K562 (cell line): ENCODE results near the gene BCAN. TPM values are rescaled to one million over a fixed set of nuclear protein-coding genes. Genes with fewer than 3 reads are reported as not detected.
A peak's percentile ranks its signal among the peaks of the same experiment; 100 is the strongest.

Experiments
- BRD4 ChIP-seq: fragments of 200-600 bp; sonication (generic); IDR thresholded peaks from 2 replicates; pipeline ENCODE4 v1.6.1; 2017; ENCODE audit warnings: inconsistent platforms
- BRF1 ChIP-seq: IDR thresholded peaks from 3 replicates; pipeline ENCODE4 v1.6.1; 2011; ENCODE audit warnings: borderline replicate concordance, mild to moderate bottlenecking; ENCODE audit not compliant: insufficient read length; ENCODE audit errors: extremely low read depth
- CBX2 ChIP-seq: fragments of 200-600 bp; sonication (generic); IDR thresholded peaks from one replicate; pipeline ENCODE4 v1.6.1; 2012; ENCODE audit warnings: mild to moderate bottlenecking, low read length, inconsistent platforms; ENCODE audit not compliant: insufficient read depth, poor library complexity, severe bottlenecking
- CGGBP1 ChIP-seq: fragments of 250-450 bp; sonication (Bioruptor Pico); IDR thresholded peaks from 2 replicates; pipeline ENCODE4 v1.9.0; 2021; ENCODE audit warnings: mild to moderate bottlenecking
- CHD1 ChIP-seq: fragments of 200-600 bp; sonication (generic); IDR thresholded peaks from one replicate; pipeline ENCODE4 v1.6.1; 2012; ENCODE audit warnings: mild to moderate bottlenecking, moderate library complexity, low read length, inconsistent platforms
- ETS1 ChIP-seq: conservative IDR thresholded peaks from 2 replicates; pipeline ENCODE4 v1.6.1; 2011; ENCODE audit warnings: low read depth, mild to moderate bottlenecking, low read length; ENCODE audit not compliant: control insufficient read depth
- GATAD2B ChIP-seq: fragments of 450-650 bp; IDR thresholded peaks from 2 replicates; pipeline ENCODE4 v1.6.1; 2017; ENCODE audit warnings: mild to moderate bottlenecking, borderline replicate concordance
- GTF2A2 ChIP-seq: IDR thresholded peaks from 2 replicates; pipeline ENCODE4 v1.6.1; 2016; ENCODE audit warnings: mild to moderate bottlenecking, missing genetic modification characterization, missing compliant biosample characterization
- MCM2 ChIP-seq: fragments of 450-650 bp; IDR thresholded peaks from 2 replicates; pipeline ENCODE4 v1.6.1; 2017; ENCODE audit warnings: low read depth, mild to moderate bottlenecking
- MEIS2 ChIP-seq: fragments of 450-650 bp; IDR thresholded peaks from 2 replicates; pipeline ENCODE4 v1.6.1; 2014; ENCODE audit warnings: mild to moderate bottlenecking; ENCODE audit not compliant: partially characterized antibody
- MIER1 ChIP-seq: fragments of 450-650 bp; IDR thresholded peaks from 2 replicates; pipeline ENCODE4 v1.6.1; 2016; ENCODE audit warnings: antibody characterized with exemption, mild to moderate bottlenecking, low read depth
- PTBP1 ChIP-seq: fragments of 200-400 bp; formaldehyde crosslinking; IDR thresholded peaks from 2 replicates; pipeline ENCODE4 v1.6.1; 2017; ENCODE audit warnings: low read depth, low read length
- RB1 ChIP-seq: fragments of 450-650 bp; IDR thresholded peaks from 2 replicates; pipeline ENCODE4 v1.6.1; 2017; ENCODE audit warnings: low read depth, mild to moderate bottlenecking
- RFX5 ChIP-seq: IDR thresholded peaks from 2 replicates; pipeline ENCODE4 v1.6.1; 2011; ENCODE audit warnings: low read depth, mild to moderate bottlenecking, improper control_type of control experiment, low read length
- RHOXF2B ChIP-seq: fragments of 250-450 bp; sonication (Bioruptor Pico); conservative IDR thresholded peaks from 2 replicates; pipeline ENCODE4 v1.5.1; 2021
- SNRNP70 ChIP-seq: fragments of 200-400 bp; formaldehyde crosslinking; optimal IDR thresholded peaks from 2 replicates; pipeline ENCODE3; 2017; ENCODE audit warnings: low read depth, low read length
- SRSF7 ChIP-seq: fragments of 200-400 bp; formaldehyde crosslinking; optimal IDR thresholded peaks from 2 replicates; pipeline ENCODE3; 2017; ENCODE audit warnings: mild to moderate bottlenecking, low read depth, low read length
- SRSF9 ChIP-seq: fragments of 200-400 bp; formaldehyde crosslinking; IDR thresholded peaks from 2 replicates; pipeline ENCODE4 v1.6.1; 2017; ENCODE audit warnings: low read depth, low read length, borderline replicate concordance
- TARDBP ChIP-seq: fragments of 450-650 bp; IDR thresholded peaks from 2 replicates; pipeline ENCODE4 v1.6.1; 2016
- TCF7L2 ChIP-seq: fragments of 150-350 bp; IDR thresholded peaks from 2 replicates; pipeline ENCODE4 v1.6.1; 2016; ENCODE audit warnings: low read depth, mild to moderate bottlenecking, low read length, moderate library complexity
- TEAD4 ChIP-seq, 2 experiments: sonication (generic) in 1 of 2; formaldehyde crosslinking in 1 of 2; IDR thresholded peaks; 2 replicates each; pipeline versions ENCODE4 v1.6.1 to v1.8.0; 2012 to 2022; ENCODE audit warnings: borderline replicate concordance in 1 of 2, inconsistent platforms in 1 of 2, low read length in 1 of 2, mild to moderate bottlenecking in 1 of 2, missing genetic modification reagents in 1 of 2
- ZBTB8A ChIP-seq: fragments of 450-650 bp; IDR thresholded peaks from 2 replicates; pipeline ENCODE4 v1.6.1; 2018; ENCODE audit warnings: mild to moderate bottlenecking, moderate library complexity; ENCODE audit not compliant: partially characterized antibody
- ZFPM2 ChIP-seq: fragments of 250-450 bp; sonication (Bioruptor Pico); IDR thresholded peaks from 2 replicates; pipeline ENCODE4 v1.5.1; 2022; ENCODE audit warnings: mild to moderate bottlenecking
- ZNF12 ChIP-seq: sonication (generic); formaldehyde crosslinking; IDR thresholded peaks from 2 replicates; pipeline ENCODE4 v1.4.0; 2020; ENCODE audit warnings: mild to moderate bottlenecking, missing genetic modification reagents
- ZNF124 ChIP-seq: sonication (generic); formaldehyde crosslinking; IDR thresholded peaks from 2 replicates; pipeline ENCODE4 v1.8.1; 2022; ENCODE audit warnings: missing genetic modification reagents
- ZNF239 ChIP-seq: fragments of 250-450 bp; sonication (Bioruptor Pico); IDR thresholded peaks from 2 replicates; pipeline ENCODE4 v1.4.0; 2020; ENCODE audit warnings: mild to moderate bottlenecking
- ZNF316 ChIP-seq: fragments of 450-650 bp; IDR thresholded peaks from 2 replicates; pipeline ENCODE4 v1.6.1; 2016
- ZNF354B ChIP-seq: fragments of 250-450 bp; sonication (Bioruptor Pico); IDR thresholded peaks from 2 replicates; pipeline ENCODE4 v1.4.0; 2020
- polyA plus RNA-seq, 8 experiments: library from polyadenylated mRNA; depleted of rRNA in 4 of 8; stranded (reverse) in 5 of 8; unstranded in 3 of 8; fragments of >200 nt; fragmentation: Nextera tagmentation in 2 of 8; fragmentation: Illumina TruSeq in 1 of 8; extraction: Ambion mirVana in 2 of 8; extraction: Trizol in 1 of 8; gene quantifications; 2 replicates each; pipeline versions ENCODE4 v1.2.1 to v1.2.3, GENCODE V29; 2011 to 2014; ENCODE audit warnings: inconsistent platforms in 1 of 8, missing spikeins in 1 of 8
- total RNA-seq, 7 experiments: library from RNA; depleted of rRNA in 6 of 7; stranded (reverse); fragments of >200 nt in 6 of 7; fragmentation: Illumina TruSeq in 2 of 7; extraction: Trizol in 2 of 7; gene quantifications; 2 replicates each; pipeline versions ENCODE4 v1.2.1 to v1.2.3, GENCODE V29; 2011 to 2021; ENCODE audit warnings: low replicate concordance in 1 of 7
- TF ChIP-seq, protein P1 (sequence below): fragments of 250-450 bp; sonication (Bioruptor Pico); IDR thresholded peaks from 2 replicates; pipeline ENCODE4 v1.8.0; 2021; ENCODE audit warnings: moderate library complexity, mild to moderate bottlenecking, inconsistent platforms

The BCAN gene
- total and polyA plus RNA-seq, 9 of the 15 experiments (the other 6 are each of a cell fraction or from before 2014, with no cell fraction given), result 0.04 to 0.33 (median 0.14) TPM; not detected in 5

GRCh38 chr1:156623946-156624813 lies 17.7 kb upstream of the BCAN start (continued):
- TF ChIP-seq SRSF7 (no peak), CGGBP1 (no peak), BRF1 (no peak), SNRNP70 (no peak), CHD1 (peak; percentile 59), TARDBP (no peak), MEIS2 (no peak), ZBTB8A (no peak), MIER1 (no peak), SRSF9 (no peak), ZNF316 (no peak), ZFPM2 (CRISPR knock-in tag) (no peak), BRD4 (no peak), PTBP1 (no peak), TCF7L2 (no peak), ZNF124 (CRISPR knock-in tag) (no peak), ETS1 (peak; percentile 49; the same call in 1 of the 2 replicates), ZNF239 (no peak), RB1 (peak; percentile 69), RFX5 (no peak), MCM2 (no peak), TEAD4 (IDR thresholded peaks at IDR 0.05; ENCODE audit: low read length) (no peak), TEAD4 (CRISPR knock-in tag; IDR thresholded peaks at IDR 0.05; ENCODE audit: borderline replicate concordance) (0 out of 2 replicates have a peak, but pooled peaks have one; percentile 38), GTF2A2 (no peak), CBX2 (no peak), GATAD2B (no peak), ZNF12 (CRISPR knock-in tag) (peak; percentile 24), ZNF354B (CRISPR knock-in tag) (no peak), RHOXF2B (CRISPR knock-in tag) (no peak)
- TF ChIP-seq, protein P1, sequence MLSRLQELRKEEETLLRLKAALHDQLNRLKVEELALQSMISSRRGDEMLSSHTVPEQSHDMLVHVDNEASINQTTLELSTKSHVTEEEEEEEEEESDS (CRISPR knock-in tag), result no peak
